HepG2 (cell line): Measurements from ENCODE around the gene SLC22A12. TPM values are rescaled to one million over a fixed set of nuclear protein-coding genes. Genes with fewer than 3 reads are reported as not detected.

ENCODE experiments used
- ATAC-seq: fragments of 200-7000 bp; cut with Tn5 transposase; 3 replicates; pipeline ENCODE4 v1.9.1; 2020; ENCODE audit warnings: mild to moderate bottlenecking, moderate library complexity
- BruUV-seq: library from RNA; stranded (reverse); fragments of 400-500 nt; replicated peaks from 2 replicates; lab custom pipeline; 2021; lab: Mats Ljungman, UMichigan
- CTCF ChIA-PET: fragments of 300-600 bp; formaldehyde crosslinking; extraction: SDS; loops from one replicate; lab custom pipeline; 2021; ENCODE audit warnings: low total read pairs, inconsistent platforms, low intra/inter-chr PET ratio; lab: Yijun Ruan, JAX
- POLR2A ChIA-PET: fragments of 350-600 bp; sonication (Branson Sonifier 250); formaldehyde crosslinking; loops from one replicate; lab custom pipeline; 2020; ENCODE audit warnings: antibody characterized with exemption, inconsistent platforms; lab: Yijun Ruan, JAX
- DNase-seq: peaks from one replicate; pipeline ENCODE4 v3.0.0-alpha.2; 2015; ENCODE audit warnings: low spot score
- FAIRE-seq: peaks from 3 replicates; lab custom pipeline; 2011; peaks lifted over from hg19 to GRCh38; lab: Jason Lieb, UNC
- H2AFZ ChIP-seq: one replicate; pipeline ENCODE4 v1.6.1; 2011; ENCODE audit warnings: low read length, inconsistent platforms
- H3K27ac ChIP-seq: fragments of 300-600 bp; 3 replicates; pipeline ENCODE4 v1.8.0; 2011; ENCODE audit warnings: mixed run types, mild to moderate bottlenecking, mixed read lengths, low read length, inconsistent platforms; ENCODE audit not compliant: insufficient read depth; ENCODE audit errors: extremely low read length
- H3K27me3 ChIP-seq, 2 experiments: fragments of 200-600 bp in 1 of 2; 2 replicates in 1 of 2; 3 replicates in 1 of 2; pipeline versions ENCODE4 v1.6.0 to v1.8.0; 2011; ENCODE audit warnings: low read length in 2 of 2, mild to moderate bottlenecking in 2 of 2, moderate library complexity in 2 of 2, inconsistent platforms in 1 of 2; ENCODE audit not compliant: insufficient read depth in 2 of 2, control insufficient read depth in 1 of 2
- H3K36me3 ChIP-seq, 2 experiments: fragments of 200-600 bp in 1 of 2; replicated peaks in 1 of 2; 2 replicates in 1 of 2; 3 replicates in 1 of 2; pipeline versions ENCODE4 v1.5.1 to v1.8.0; 2011; ENCODE audit warnings: low read length in 2 of 2, inconsistent platforms in 1 of 2; ENCODE audit not compliant: insufficient read depth in 2 of 2, control insufficient read depth in 1 of 2
- H3K4me1 ChIP-seq: 2 replicates; pipeline ENCODE4 v1.5.1; 2012; ENCODE audit warnings: low read length, inconsistent platforms; ENCODE audit not compliant: insufficient read depth
- H3K4me2 ChIP-seq: 2 replicates; pipeline ENCODE4 v1.6.0; 2011; ENCODE audit warnings: low read depth, low read length, inconsistent platforms
- H3K4me3 ChIP-seq, 3 experiments: fragments of 200-600 bp in 1 of 3; sonication (generic), shearing (Covaris generic) in 1 of 3; replicated peaks in 1 of 3; 2 replicates each; pipeline ENCODE4 v1.5.1; 2011 to 2016; ENCODE audit warnings: low read length in 3 of 3, inconsistent platforms in 2 of 3, low read depth in 2 of 3, mild to moderate bottlenecking in 2 of 3, control low read depth in 1 of 3, mixed read lengths in 1 of 3; ENCODE audit not compliant: insufficient read depth in 1 of 3
- H3K79me2 ChIP-seq: one replicate; pipeline ENCODE4 v1.6.1; 2011; ENCODE audit warnings: low read length, inconsistent platforms; ENCODE audit not compliant: insufficient read depth
- H3K9ac ChIP-seq: 2 replicates; pipeline ENCODE4 v1.6.0; 2011; ENCODE audit warnings: mild to moderate bottlenecking, low read depth, low read length, inconsistent platforms; ENCODE audit not compliant: insufficient read depth
- H3K9me3 ChIP-seq: 2 replicates; pipeline ENCODE4 v1.5.1; 2012; ENCODE audit warnings: mild to moderate bottlenecking, low read length
- H4K20me1 ChIP-seq: 2 replicates; pipeline ENCODE4 v1.6.0; 2011; ENCODE audit warnings: inconsistent platforms, mild to moderate bottlenecking, low read length, moderate library complexity; ENCODE audit not compliant: insufficient read depth
- CEBPB ChIP-seq: IDR thresholded peaks from 2 replicates; pipeline ENCODE4 v1.6.1; 2011; ENCODE audit warnings: low read depth, low read length, improper control_type of control experiment, borderline replicate concordance
- FOXM1 ChIP-seq: sonication (generic); formaldehyde crosslinking; IDR thresholded peaks from 2 replicates; pipeline ENCODE4 v1.5.0; 2020; ENCODE audit warnings: missing genetic modification reagents
- KLF6 ChIP-seq: IDR thresholded peaks from 2 replicates; pipeline ENCODE4 v1.8.0; 2016; ENCODE audit warnings: missing biosample characterization, missing genetic modification reagents
- MTA3 ChIP-seq: sonication (generic); formaldehyde crosslinking; IDR thresholded peaks from 2 replicates; pipeline ENCODE4 v1.4.0; 2020; ENCODE audit warnings: missing genetic modification reagents
- REL ChIP-seq: sonication (generic); formaldehyde crosslinking; conservative IDR thresholded peaks from 2 replicates; pipeline ENCODE4 v1.8.0; 2022; ENCODE audit warnings: mild to moderate bottlenecking, missing genetic modification reagents, moderate library complexity
- THAP11 ChIP-seq: IDR thresholded peaks from 2 replicates; pipeline ENCODE4 v1.6.1; 2016; ENCODE audit warnings: missing biosample characterization, missing genetic modification reagents
- XBP1 ChIP-seq: sonication (generic); formaldehyde crosslinking; IDR thresholded peaks from 2 replicates; pipeline ENCODE4 v1.5.0; 2020; ENCODE audit warnings: missing genetic modification reagents
- ZNF143 ChIP-seq: sonication (generic); formaldehyde crosslinking; IDR thresholded peaks from 2 replicates; pipeline ENCODE4 v1.4.0; 2020; ENCODE audit warnings: missing genetic modification reagents
- ZSCAN29 ChIP-seq: sonication (generic); formaldehyde crosslinking; conservative IDR thresholded peaks from 2 replicates; pipeline ENCODE4 v1.4.0; 2020; ENCODE audit warnings: mild to moderate bottlenecking, missing genetic modification reagents
- WGBS: methylation state at CpG from one replicate; pipeline ENCODE4 v1.1.6; 2017; ENCODE audit warnings: low lambda C conversion rate; 5-methylcytosine and 5-hydroxymethylcytosine counted together
- in situ Hi-C: cut with HindIII; loops from 2 replicates; pipeline ENCODE4 v1.10.0; 2017; ENCODE audit warnings: low pct_unique_long_range_greater_than_20kb; ENCODE audit not compliant: extremely low pct_ligation_motif_present
- intact Hi-C: fragments of 100-400 bp; cut with micrococcal nuclease; formaldehyde crosslinking; loops from one replicate; pipeline ENCODE4 v1.10.0; 2022; ENCODE audit not compliant: unreplicated experiment
- polyA plus RNA-seq, 8 experiments: library from polyadenylated mRNA; depleted of rRNA in 3 of 8; stranded (reverse) in 7 of 8; unstranded in 1 of 8; fragments of >200 nt; fragmentation: Illumina TruSeq in 4 of 8; extraction: Trizol in 4 of 8; gene quantifications; 2 replicates each; pipeline versions ENCODE4 v1.2.1 to v1.2.3, GENCODE V29; 2011 to 2016; ENCODE audit warnings: low read depth in 4 of 8, missing spikeins in 1 of 8, mixed read lengths in 1 of 8; ENCODE audit not compliant: insufficient read depth in 1 of 8
- total RNA-seq, 5 experiments: library from RNA; depleted of rRNA; stranded (reverse); fragments of >200 nt; fragmentation: Illumina TruSeq; extraction: Trizol; gene quantifications; 2 replicates each; pipeline ENCODE4 v1.2.3, GENCODE V29; 2016; ENCODE audit warnings: low read depth in 1 of 5
- TF ChIP-seq, protein P1 (sequence below): sonication (generic); formaldehyde crosslinking; IDR thresholded peaks from 2 replicates; pipeline ENCODE4 v1.5.0; 2020; ENCODE audit warnings: mild to moderate bottlenecking, missing genetic modification reagents
- TF ChIP-seq, protein P2 (sequence below): sonication (generic); formaldehyde crosslinking; IDR thresholded peaks from 2 replicates; pipeline ENCODE4 v1.4.0; 2020; ENCODE audit warnings: mild to moderate bottlenecking, missing genetic modification reagents

Gene SLC22A12
- total and polyA plus RNA-seq, 2 of the 13 experiments (the other 11 are each of a cell fraction or from before 2014, with no cell fraction given), result not detected

DNA sequence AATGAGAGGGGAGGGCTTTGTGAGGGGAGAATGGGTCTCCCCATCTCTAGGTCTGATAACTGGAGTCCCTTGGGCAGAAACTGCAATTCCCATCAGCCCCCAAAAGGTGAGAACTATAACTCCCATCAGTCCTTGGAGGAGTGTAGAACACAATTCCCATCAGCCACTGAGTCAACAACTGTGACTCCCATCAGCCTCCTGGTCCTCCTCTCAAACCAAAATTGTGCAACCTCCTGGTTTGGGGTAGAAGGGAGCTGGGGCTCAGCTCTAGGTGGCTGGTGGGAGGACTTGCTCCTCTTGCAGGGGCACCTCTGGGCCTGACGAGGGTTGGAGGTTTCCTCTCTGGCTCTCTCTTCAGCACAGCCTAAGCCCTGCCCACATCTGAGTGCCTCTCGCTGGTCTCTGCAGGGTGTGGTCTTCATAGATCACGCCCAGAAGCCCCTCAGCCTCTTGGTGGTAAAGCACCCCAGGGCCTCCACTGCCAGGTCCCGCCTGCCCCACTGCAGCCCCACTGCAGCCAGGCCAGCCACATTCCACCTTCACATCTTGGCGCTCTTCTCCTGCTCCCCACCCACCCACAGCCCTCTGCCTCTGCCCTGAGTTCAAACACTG lies 18.5 kb downstream of the SLC22A12 start:
- peaks cover 6 to 35% of the 10 kb centered on the region in 2 experiments; a peak in 3 of 5 replicates for H3K27me3 ChIP-seq
- no peaks in the 10 kb centered on the region for H4K20me1 ChIP-seq
- no peaks in the 10 kb centered on the region for H3K79me2 ChIP-seq
- FAIRE-seq (no peak), DNase-seq (no peak), ATAC-seq (no peak; the same call in 2 of the 3 replicates)
- in situ Hi-C loops (no loop called here), intact Hi-C loops (no loop called here)
- H3K9me3 ChIP-seq, result no peaks in the 10 kb centered on the region
- H3K27ac ChIP-seq, result no peak overlapping the region
- ChIA-PET POLR2A (no interaction called here), CTCF (no interaction called here)
- BruUV-seq, result no TSS peak
- no peak overlapping the region for H3K9ac ChIP-seq
- 0% methylated on average over 1 of the region's 5 CpGs for WGBS
- peak; percentile 79 for TF ChIP-seq ZNF143 (CRISPR knock-in tag)
- TF ChIP-seq CEBPB, result 0 out of 2 replicates have a peak, but pooled peaks have one; percentile 25
- peak; percentile 89 for TF ChIP-seq THAP11 (CRISPR knock-in tag)
- no peak for TF ChIP-seq MTA3 (CRISPR knock-in tag)
- H3K4me3 ChIP-seq, result no peak overlapping the region
- H3K4me1 ChIP-seq, result peaks cover 11% of the 10 kb centered on the region; the same call in 1 of the 2 replicates
- H3K36me3 ChIP-seq, result no peaks in the 10 kb centered on the region
- no peak overlapping the region for H2AFZ ChIP-seq
- H3K4me2 ChIP-seq, result no peak overlapping the region

DNA sequence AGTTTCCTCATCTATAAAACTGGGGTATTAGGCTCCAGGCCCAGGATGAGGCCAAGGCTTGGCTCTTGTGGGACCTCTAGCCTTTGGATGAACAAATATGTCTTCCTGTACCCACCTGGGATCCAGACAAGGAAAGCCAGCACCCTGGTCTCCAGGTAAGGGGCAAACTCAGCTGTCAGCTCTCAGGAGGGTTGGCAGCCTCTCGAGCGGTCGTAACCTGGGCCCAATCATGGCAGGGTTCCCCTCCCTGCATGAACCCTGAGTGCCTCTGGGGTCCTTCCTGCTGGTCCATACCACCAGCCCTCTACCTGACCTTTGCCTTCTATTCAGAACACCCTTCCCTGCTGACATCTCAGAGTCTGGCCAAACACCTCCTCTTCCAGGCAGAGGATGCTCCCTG lies 19.6 kb downstream of the SLC22A12 start:
- Histone ChIP-seq H3K9ac (no peak overlapping the region), H3K4me3 (no peak overlapping the region), H2AFZ (no peak overlapping the region), H3K27me3 (peaks cover 6 to 27% of the 10 kb centered on the region in 2 experiments; a peak in 3 of 5 replicates), H3K9me3 (no peaks in the 10 kb centered on the region), H3K4me2 (no peak overlapping the region), H3K4me1 (peaks cover 11% of the 10 kb centered on the region; the same call in 1 of the 2 replicates), H3K36me3 (no peaks in the 10 kb centered on the region), H4K20me1 (no peaks in the 10 kb centered on the region), H3K79me2 (no peaks in the 10 kb centered on the region), H3K27ac (no peak overlapping the region)
- in situ Hi-C loops (no loop called here), intact Hi-C loops (no loop called here)
- FAIRE-seq (no peak), ATAC-seq (no peak), DNase-seq (no peak)
- ChIA-PET POLR2A (no interaction called here), CTCF (no interaction called here)
- WGBS, result no CpG with 5 or more reads among the region's 3 CpGs
- BruUV-seq, result no TSS peak
- TF ChIP-seq KLF6 (CRISPR knock-in tag) (no peak), FOXM1 (no peak), XBP1 (CRISPR knock-in tag) (no peak), ZSCAN29 (no peak), REL (no peak)
- TF ChIP-seq, protein P1, sequence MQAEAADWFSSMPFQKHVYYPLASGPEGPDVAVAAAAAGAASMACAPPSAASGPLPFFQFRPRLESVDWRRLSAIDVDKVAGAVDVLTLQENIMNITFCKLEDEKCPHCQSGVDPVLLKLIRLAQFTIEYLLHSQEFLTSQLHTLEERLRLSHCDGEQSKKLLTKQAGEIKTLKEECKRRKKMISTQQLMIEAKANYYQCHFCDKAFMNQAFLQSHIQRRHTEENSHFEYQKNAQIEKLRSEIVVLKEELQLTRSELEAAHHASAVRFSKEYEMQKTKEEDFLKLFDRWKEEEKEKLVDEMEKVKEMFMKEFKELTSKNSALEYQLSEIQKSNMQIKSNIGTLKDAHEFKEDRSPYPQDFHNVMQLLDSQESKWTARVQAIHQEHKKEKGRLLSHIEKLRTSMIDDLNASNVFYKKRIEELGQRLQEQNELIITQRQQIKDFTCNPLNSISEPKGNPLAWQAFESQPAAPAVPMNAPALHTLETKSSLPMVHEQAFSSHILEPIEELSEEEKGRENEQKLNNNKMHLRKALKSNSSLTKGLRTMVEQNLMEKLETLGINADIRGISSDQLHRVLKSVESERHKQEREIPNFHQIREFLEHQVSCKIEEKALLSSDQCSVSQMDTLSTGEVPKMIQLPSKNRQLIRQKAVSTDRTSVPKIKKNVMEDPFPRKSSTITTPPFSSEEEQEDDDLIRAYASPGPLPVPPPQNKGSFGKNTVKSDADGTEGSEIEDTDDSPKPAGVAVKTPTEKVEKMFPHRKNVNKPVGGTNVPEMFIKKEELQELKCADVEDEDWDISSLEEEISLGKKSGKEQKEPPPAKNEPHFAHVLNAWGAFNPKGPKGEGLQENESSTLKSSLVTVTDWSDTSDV (CRISPR knock-in tag), result no peak
- TF ChIP-seq, protein P2, sequence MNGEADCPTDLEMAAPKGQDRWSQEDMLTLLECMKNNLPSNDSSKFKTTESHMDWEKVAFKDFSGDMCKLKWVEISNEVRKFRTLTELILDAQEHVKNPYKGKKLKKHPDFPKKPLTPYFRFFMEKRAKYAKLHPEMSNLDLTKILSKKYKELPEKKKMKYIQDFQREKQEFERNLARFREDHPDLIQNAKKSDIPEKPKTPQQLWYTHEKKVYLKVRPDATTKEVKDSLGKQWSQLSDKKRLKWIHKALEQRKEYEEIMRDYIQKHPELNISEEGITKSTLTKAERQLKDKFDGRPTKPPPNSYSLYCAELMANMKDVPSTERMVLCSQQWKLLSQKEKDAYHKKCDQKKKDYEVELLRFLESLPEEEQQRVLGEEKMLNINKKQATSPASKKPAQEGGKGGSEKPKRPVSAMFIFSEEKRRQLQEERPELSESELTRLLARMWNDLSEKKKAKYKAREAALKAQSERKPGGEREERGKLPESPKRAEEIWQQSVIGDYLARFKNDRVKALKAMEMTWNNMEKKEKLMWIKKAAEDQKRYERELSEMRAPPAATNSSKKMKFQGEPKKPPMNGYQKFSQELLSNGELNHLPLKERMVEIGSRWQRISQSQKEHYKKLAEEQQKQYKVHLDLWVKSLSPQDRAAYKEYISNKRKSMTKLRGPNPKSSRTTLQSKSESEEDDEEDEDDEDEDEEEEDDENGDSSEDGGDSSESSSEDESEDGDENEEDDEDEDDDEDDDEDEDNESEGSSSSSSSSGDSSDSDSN (CRISPR knock-in tag), result no peak
